IMR-90 (cell line): ENCODE results near the gene PGD.

Source experiments
- CHD1 ChIP-seq: IDR thresholded peaks from 2 replicates; pipeline ENCODE4 v1.6.1; 2012; ENCODE audit warnings: low read depth, low read length, improper control_type of control experiment
- CTCF ChIP-seq: conservative IDR thresholded peaks from 2 replicates; pipeline ENCODE4 v1.5.1; 2012; ENCODE audit warnings: mild to moderate bottlenecking, low read depth, low read length, improper control_type of control experiment
- ELK1 ChIP-seq: fragments of 150-350 bp; IDR thresholded peaks from 2 replicates; pipeline ENCODE4 v1.6.1; 2016; ENCODE audit warnings: low read depth, mild to moderate bottlenecking, low read length, moderate library complexity, borderline replicate concordance
- MXI1 ChIP-seq: IDR thresholded peaks from 2 replicates; pipeline ENCODE4 v1.6.1; 2012; ENCODE audit warnings: low read depth, mild to moderate bottlenecking, low read length, moderate library complexity, borderline replicate concordance
- NFE2L2 ChIP-seq: fragments of 150-350 bp; IDR thresholded peaks from 2 replicates; pipeline ENCODE4 v1.6.1; 2016; ENCODE audit warnings: low read depth, mild to moderate bottlenecking, low read length
- POLR2A ChIP-seq: IDR thresholded peaks from 2 replicates; pipeline ENCODE4 v1.6.1; 2012; ENCODE audit warnings: mild to moderate bottlenecking, low read depth, low read length
- RCOR1 ChIP-seq: IDR thresholded peaks from 2 replicates; pipeline ENCODE4 v1.6.1; 2012; ENCODE audit warnings: mild to moderate bottlenecking, low read length, improper control_type of control experiment; ENCODE audit not compliant: insufficient replicate concordance

- TF ChIP-seq CTCF (no peak), POLR2A (no peak), NFE2L2 (no peak), MXI1 (no peak), CHD1 (no peak), RCOR1 (no peak), ELK1 (no peak)
Observed at GRCh38 chr1:10444248-10444647, 45.4 kb downstream of the PGD start.
